GM19025 (cell line): Measurements from ENCODE around the gene TSHZ1.

Source experiments
- ATAC-seq: cut with Tn5 transposase; IDR thresholded peaks from one replicate; pipeline ENCODE4 v1.9.1; 2021; ENCODE audit warnings: mild to moderate bottlenecking, low read depth, moderate library complexity; ENCODE audit not compliant: unreplicated experiment

The TSHZ1 gene

DNA sequence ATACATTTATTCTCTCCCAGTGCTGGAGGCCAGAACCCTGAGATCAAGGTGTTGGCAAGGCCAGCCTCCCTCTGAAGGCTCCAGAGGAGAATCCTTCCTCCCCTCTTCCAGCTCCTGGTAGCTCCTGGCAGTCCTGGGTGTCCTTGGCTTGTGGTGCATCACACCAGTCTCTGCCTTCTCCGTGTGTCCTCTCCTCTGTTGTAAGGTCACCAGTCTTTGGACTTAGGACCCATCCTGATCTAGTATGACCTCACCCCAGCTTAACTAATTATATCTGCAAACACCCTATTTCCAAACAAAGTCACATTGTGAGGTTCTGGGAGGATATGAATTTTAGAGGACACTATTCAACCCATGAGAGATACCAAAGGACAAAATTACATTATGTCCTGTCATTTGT, 31.1 kb downstream of the TSHZ1 start:
- ATAC-seq: no peak

DNA sequence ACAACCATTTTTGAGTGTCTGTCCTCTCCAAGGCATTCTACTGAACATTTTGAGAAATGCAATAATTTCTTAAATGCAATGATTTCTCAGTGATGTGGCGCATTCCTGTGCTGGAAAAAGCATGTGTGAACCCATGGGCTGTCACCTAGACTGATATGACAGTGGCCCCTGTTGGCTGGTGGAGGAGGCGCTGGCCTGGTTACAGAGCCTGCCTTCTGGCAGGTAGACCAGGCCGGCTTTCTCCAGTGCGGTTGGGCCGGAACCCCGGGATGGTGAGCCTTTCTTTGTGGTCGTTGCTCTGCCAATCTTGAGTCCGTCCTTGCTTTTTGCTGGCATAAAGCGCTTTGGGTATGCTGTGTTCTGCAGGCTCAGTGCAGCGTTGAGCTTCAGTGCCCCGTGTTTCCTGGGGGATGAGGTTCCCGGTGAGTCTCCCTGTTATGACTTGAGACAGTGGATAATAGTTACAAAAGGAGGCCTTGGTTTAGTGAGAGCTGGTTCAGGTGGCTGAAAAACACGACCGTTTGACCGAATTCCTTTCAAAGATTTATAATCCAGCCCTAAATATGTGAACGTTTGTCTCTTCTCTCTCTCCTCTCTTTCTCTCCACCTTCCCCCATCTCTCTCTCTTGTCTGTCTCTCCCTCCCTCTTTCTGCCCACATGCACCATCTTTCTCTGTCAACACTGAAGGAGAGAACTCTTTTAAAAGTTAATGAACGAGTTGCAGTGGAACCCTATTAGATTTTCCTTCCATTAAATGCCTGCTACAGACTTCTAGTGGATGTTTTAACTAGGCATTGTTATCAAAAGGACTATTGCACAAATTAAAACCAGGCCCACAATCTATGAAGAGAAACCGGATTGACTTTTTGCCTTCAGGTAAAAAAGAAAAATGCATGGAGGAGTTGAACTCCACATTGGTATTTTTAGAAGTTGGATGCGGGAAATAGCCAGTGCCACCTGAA, 34.0 kb downstream of the TSHZ1 start:
- no peak for ATAC-seq

DNA sequence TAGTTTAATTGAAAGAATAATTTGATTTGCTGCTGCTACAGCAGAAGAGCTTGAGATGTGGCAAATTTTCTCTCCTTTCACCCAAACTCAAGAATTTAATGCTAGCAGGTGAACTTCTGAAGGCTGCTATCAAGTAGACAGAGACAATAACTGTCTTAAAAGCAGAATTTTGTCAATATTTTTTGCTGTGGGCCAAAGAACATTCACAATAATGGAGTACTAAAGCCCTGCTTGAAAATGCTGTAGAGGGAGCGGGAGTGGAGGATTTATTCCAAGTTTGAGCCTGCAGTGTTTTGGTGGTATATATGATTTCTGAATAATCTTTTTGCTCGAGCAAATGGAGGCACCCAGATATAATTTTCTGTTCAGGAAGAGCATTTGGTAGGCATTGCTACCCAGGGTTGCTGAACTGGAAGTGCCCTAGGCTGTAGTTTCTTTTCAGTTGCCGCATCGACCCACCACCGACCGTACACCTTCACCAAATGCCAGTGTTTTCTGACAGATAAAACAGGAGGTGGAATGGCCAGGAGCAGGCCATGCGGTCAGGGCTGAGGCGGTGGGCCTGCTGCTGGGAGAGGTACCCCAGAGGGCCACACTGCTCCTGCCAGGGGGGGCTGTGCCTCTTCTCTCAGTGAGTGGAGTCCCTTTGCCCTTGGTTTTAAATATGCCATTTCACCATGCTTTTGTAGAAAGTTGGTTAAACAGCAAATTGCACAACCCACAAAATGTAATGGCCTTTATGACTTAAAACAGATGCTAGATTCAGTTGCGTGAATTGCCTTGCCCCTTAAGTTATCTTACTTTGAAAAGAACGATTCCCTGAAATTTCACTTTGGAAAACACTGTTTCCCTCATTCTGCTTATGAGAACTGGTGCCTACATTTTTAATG, 36.4 kb downstream of the TSHZ1 start:
- no peak for ATAC-seq

DNA sequence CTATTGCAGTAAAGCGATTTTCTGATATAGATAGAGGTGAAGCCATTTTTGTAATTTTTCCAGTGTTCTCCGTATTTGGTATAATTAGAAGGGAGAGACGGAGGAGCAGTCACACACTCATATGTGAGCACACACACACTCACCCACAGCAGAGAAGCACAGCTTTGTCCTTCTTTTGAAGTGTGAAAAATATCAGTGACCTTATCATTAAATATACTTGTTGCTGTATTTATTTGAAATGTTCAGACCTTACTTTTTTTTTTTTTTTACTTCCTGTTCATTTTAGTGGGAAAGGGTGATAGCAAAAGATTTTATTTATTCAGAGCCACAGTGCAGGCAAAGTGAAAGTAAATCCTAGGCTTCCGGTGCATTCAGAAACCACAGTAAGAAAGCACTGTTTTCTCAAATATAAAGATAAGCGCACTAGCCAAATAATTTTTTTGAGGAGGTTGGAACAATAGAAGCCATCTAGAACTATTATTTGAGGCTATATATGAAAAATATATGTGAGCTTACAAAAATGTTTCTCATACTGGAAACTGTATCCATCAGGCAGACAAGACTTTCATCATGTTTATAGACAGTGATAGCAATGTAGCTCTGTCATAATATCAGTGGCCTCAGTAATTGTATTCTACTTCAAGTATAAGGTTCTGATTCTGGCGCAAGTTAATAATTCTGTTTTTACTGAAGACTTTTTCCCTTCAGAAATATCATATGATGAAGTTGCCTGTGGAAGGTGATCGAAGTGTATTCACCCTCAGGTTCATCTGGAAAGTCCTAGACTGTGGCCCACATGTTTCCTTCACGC, 37.2 kb downstream of the TSHZ1 start:
- ATAC-seq: no peak

DNA sequence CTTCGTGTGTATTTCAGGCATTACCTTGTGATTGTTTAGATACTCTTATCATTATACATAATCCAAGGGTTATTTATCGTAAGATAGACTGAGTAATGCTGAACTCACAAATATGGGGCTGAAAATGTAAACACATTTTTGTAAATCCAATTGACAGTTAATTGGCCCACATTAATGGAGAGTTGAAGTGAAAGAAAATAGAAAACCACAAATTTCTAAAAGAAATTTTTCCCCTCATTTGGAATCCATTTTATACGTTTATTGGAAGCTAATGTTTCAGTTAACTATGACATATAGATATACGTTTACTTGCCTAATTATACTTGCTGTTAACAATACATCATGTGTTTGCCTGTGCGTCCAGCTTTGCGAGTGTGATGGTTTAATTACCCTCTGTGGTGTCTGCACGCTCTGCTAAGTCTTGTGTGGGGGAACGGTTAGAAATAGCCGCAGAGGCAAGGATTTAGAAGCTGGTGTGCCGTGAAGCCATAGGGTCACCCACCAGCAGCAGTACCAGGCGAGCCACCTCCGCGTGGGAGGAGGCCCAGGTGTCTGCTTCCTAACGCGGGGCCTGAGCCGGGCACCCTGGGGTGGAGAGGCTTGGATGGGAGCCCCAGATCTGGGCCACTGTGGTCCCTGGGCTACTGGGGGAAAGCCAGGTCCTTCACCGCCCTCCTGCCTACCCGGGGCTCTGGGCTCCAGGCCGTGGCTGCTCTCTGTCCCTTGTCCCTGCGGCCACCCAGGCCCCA, 38.0 kb downstream of the TSHZ1 start:
- no peak for ATAC-seq

DNA sequence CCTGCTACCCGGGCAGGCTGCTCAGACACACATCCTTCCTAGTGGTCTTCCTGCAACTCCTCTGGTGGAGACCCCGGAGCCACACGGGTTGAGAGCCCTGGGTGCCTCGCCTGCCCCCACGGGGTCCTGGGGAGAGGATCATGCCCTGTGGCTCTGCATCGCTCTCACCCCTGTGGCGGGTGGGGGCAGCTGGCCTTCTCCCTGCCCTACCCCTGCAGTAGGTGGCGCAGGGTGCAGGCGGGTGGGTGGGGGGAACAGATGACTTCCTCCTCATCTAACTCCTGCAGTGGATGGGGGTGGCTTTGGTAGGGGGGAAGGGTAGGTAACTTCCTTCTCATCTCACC, 38.5 kb downstream of the TSHZ1 start:
- ATAC-seq: no peak

DNA sequence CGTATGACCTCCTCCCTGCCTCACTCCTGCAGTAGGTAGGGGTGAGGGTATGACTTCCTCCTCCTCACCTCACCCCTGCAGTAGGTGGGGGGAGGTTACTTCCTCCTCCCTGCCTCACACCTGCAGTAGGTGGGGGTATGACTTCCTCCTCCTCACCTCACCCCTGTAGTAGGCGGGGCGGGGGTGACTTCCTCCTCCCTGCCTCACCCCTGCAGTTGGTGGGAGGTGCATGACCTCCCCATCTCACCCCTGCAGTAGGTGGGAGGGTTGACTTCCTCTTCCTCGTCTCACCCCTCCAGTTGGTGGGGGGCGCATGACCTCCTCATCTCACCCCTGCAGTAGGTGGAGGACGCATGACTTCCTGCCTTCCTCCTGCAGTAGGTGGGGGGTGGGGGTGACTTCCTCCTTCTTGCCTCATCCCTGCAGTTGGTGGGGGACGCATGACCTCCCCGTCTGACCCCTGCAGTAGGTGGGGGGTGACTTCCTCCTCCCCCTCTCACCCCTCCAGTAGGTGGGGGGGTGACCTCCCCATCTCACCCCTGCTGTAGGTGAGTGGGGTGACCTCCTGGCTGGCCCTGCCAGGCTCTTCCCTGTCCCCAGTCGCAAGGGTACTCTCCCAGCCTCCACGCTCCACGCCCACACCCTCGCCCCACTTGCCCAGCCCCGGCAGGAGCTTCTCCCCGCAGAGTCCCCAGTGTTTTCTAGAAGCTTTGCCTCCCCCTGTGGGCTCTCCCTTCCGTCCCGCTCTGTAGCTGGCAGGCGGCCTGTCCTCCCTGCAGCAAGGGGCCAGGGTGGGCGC, 39.3 kb downstream of the TSHZ1 start:
- ATAC-seq: no peak

DNA sequence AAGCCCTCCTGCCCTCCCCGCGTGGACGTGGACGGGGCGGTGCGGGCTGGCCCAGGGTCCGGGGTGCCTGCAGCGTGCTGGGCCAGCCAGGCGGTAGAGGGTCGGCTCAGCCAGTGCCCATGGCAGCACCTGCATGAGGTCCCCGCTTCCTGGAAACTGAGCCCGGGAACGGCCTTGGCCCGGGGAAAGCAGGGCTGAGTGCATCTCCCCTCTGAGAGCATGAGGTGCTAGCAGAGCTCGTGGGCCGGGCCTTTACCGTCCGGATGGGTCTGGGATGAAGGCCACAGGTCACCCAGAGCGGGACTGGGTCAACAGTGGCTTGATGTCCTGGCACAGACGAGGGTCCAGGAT, 39.8 kb downstream of the TSHZ1 start:
- ATAC-seq: no peak

DNA sequence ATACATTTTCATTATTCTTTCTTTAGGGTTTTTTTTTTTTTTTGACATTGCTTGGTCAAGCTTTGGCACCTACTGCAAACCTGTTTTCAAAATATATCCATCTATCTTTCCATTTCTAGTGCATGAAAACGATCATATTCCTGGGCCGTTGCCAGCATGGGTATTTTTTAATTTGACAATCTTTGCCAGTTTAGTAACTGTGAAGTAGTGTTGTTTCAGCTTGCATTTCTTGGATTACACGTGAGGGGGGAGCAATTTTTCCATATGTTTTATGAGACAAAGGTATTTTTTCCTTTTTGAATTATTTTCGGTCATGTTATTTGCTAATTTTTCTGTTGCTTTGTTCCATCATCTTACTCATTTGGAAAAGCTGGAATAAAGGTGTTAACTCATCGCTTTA, 40.9 kb downstream of the TSHZ1 start:
- no peak for ATAC-seq

DNA sequence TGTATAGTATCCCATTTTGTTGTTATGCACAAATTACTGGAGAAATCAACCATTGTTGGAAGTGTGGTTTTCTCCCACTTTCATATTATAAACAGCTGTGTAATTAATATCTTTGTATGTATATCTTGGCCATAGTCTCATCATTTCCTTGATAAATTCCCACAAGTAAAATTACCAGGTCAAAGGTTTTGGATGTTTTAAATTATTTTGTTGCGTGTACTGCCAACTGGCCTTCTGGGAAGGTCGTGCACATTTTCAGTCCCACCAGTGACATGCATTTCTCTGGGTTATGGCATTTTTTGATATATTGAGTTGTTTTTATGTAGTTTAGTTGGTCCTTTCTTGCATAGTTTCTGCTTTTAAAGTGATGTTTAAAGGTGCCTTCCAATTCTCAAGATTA, 41.5 kb downstream of the TSHZ1 start:
- ATAC-seq: no peak

DNA sequence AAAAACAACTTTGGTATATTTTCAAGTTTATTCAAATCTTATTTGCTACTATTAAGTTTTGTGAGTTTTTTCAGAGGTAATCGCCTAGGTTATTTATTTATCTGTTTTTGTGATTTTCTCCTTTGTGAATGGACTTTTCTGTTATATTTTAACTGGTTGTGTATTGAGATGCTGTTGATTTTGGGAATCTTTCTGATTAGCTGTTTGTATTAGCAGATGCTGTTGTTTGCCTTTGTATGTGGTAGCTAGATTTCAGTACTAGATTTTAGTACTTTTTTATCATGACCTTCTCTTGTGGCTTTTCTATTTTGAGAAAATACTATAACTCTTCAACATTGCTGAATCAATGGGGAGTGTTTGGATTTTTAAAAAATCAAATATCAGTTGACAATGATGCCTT, 42.4 kb downstream of the TSHZ1 start:
- no peak for ATAC-seq

DNA sequence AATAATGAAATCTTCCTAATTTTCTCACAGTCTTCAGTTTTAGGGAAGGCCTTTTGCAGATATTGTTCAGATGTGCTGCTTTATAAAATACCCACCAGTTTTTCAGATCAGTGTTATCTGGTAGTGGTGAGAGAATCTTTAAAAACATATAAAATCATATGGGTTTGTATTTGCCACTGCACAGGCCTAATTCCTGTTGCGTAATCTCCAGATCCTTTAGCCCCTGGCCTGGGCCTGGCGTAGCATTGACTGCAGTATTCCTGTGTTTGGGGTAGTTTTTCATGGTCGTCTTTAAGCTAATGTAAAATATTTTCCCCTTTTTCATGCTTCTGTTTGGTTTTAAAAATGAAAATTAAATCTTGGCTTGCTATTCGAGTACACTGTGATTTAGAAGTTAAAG, 43.2 kb downstream of the TSHZ1 start:
- no peak for ATAC-seq

DNA sequence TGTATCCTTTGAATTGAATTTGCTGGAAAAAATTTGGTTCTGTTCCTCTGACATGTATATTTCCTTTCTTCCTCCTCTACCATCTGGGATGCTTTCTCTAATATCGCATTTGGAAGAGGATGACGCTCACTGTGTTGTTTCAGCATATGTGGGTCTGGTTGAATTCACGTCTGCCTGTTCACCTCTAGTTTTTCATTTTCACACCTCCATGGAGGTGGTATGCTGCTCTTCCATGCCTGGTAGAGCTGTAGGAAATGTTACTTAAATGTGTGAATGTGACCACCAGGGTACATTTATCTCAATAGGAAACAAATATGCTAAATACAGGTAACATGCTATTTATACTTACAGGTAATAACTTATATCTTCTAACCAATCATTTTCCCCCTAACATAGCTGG, 44.5 kb downstream of the TSHZ1 start:
- ATAC-seq: no peak

DNA sequence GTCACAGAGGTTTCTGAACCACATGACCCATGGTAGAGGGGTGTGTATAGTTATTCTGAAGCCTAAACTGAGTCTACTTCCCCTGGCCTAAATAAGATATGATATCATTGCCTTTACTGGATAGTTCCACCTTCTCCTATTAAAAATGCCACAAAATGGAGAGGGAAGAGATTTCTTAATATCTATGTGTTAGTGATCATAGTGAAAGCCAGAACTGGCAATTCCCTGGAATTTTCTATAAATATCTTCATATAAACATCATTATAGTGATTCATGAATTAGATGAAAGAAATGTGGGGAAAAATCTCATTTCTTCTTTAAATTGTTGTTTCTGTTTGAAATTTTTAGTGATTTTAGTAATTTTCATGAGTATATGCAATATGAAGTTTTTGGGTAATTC, 45.8 kb downstream of the TSHZ1 start:
- ATAC-seq: no peak

DNA sequence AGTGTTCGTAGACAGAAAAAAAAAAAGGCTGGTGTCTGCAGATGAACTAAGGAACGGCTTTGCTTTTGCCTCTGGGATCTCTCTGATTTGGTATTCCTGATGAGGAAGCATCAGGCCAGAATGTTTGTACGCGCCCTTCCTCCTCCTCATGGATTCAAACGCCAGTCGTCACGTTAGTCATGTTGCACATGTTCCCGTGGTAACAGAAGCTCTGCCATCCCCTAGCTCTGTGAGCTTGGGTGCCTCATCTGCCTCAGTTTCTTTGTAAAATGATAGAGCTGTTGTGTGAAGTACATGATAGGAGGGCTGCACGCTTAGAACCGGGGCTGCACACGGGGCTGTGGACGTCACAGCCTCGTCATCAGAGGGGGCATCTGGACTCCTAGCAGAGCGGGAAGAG, 47.0 kb downstream of the TSHZ1 start:
- ATAC-seq: no peak

DNA sequence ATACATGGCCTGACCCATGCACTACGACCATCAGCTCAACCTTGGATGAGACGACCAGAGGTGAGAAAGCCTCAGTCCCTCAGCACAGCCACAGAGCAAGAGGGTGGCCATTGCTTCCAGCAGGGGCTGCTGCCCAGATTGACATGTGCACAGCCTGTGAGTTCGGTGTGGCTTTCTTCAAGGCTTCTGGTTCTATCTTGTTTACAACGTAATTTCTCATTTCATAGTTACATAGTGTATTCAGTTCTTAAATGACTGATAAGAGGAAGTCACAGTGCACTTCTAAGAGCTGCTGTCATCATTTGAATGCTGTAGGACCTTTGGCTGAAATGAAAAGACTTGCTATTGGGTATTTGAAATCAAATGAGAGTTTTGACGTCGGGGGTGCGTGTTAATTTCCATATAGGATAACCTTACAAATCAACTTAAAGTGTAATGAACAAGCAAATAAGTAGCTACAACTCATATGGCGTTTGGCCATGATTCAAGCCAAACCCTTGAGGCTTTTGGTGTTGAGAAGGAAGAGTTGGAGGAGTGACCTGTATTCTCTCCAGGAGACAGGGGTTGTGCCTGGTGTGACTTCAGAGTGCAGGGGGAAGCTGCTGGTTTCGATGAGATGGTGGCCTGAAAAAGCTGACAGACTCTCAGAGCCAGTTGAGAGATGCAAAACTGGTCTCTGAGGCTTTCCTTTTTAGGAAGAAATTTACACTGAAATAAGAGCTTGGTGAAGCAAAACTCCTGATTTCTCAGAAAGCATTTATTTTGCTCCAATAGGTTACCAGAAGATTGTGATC, 51.0 kb downstream of the TSHZ1 start:
- peak; percentile 83 for ATAC-seq

DNA sequence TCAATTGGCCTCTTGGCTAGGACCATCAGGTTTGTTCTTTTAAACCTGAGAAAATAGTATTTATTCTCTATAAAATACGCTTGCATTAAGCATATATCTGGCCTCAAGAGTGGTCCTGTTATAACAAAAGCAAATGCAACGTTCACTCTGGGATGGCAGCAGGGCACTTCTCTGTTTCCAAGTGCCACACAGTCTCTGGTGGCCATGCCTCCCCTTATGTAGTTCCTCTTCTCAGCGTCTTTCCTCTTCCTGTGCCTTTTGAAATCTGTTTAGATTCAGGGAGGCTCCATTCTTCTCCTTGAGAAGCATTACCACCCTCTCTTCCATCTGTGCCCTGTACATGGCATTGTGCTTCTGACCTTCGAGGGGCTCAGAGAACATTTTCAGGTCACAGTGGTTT, 51.9 kb downstream of the TSHZ1 start:
- no peak for ATAC-seq

DNA sequence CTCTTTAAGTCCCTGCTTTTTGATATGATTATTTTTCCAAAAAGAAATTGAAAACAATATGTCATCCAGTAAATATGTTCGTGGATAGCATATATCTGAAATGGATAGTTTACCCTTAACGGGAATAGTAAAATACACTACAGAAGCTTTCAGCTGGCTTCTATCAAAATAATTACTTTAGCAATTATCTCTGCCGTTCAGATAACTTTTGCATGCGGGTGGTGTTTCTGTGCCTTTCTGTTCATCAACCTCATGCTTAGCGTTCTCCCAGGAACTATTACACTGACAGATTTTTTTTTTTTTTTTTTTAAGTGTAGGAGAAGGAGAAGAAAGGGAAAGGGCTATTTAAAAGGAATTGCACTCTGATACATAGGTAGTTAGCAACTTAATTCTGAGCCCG, 53.6 kb downstream of the TSHZ1 start:
- ATAC-seq: no peak
